ENCODE measurements around the gene SLC34A1. TPM values are rescaled to one million over a fixed set of nuclear protein-coding genes. Genes with fewer than 3 reads are reported as not detected.

Gene SLC34A1
- total RNA-seq, 2 donors from 2014 or later = 0.31 to 0.40 TPM

DNA sequence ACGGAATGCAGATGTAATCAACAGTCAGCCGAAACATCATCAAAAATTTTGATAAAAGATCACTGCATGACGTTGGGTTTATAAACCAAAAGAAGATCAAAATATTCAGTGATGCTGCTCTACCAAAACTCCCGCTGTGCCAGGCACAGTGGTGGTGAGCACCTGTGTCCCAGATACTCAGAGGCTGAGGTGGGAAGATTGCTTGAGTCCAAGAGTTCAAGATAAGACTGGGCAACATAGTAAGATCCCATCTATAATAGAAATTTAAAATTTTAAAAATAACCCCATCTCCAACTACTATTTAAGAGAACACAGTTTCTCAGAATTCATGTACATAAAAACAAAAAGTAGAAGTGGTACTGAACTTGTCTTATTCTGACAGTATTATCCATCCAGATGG lies 36.5 kb upstream of the SLC34A1 start:
- Mint-ChIP-seq H3K36me3 (ENCODE audit: low read depth) (peaks cover 5% of the 10 kb centered on the region), H3K27me3 (no peaks in the 10 kb centered on the region), H3K4me1 (peaks cover 32% of the 10 kb centered on the region), H3K4me3 (no peak overlapping the region), H3K27ac (peak overlapping the region; percentile 67)
- H3K9me3 ChIP-seq (ENCODE audit: control insufficient read depth, low read length, poor library complexity, severe bottlenecking) = no peaks in the 10 kb centered on the region
- no peak for ATAC-seq
- DNase-seq = no peak

DNA sequence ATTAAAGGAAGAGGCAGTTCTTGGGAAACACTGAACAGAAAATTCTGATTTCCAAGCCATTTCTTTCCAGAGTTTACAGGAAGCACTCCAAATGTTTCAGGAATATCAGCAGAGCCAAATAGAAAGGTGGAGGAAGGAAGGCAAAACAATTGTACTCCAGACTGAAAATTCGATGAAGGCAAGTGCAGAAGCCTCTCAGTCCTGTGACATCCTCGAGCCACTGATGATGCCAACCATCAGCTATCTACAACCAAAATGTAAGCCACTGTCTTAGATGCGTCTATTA lies 34.9 kb upstream of the SLC34A1 start:
- ATAC-seq (no peak), DNase-seq (no peak)
- Mint-ChIP-seq H3K4me3 (peak overlapping the region; percentile 98), H3K36me3 (ENCODE audit: low read depth) (peaks cover 5% of the 10 kb centered on the region), H3K27me3 (no peaks in the 10 kb centered on the region), H3K27ac (peak overlapping the region; percentile 88), H3K4me1 (peaks cover 27% of the 10 kb centered on the region)
- no peaks in the 10 kb centered on the region for H3K9me3 ChIP-seq (ENCODE audit: control insufficient read depth, low read length, poor library complexity, severe bottlenecking)

DNA sequence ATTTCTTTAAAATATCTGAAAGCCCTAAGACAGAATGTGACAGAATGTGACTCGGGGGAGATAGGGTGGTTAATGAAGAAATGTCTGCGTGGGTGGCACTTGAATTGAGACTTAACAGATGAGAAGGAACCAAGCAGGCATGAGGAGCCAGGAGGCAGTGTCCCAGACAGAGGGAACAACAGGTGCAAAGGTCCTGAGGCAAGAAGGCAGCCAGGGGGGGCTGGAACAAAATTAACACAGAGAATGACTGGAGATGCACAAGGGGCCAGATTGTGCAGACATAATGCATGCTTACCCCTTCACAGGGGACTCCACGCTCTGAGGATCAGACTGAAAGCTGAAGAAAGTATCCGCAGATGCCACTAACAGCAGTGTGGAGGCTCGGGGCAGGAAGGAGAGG lies 34.5 kb upstream of the SLC34A1 start:
- no peak for DNase-seq
- no peak for ATAC-seq
- peaks cover 30% of the 10 kb centered on the region for H3K4me1 Mint-ChIP-seq

DNA sequence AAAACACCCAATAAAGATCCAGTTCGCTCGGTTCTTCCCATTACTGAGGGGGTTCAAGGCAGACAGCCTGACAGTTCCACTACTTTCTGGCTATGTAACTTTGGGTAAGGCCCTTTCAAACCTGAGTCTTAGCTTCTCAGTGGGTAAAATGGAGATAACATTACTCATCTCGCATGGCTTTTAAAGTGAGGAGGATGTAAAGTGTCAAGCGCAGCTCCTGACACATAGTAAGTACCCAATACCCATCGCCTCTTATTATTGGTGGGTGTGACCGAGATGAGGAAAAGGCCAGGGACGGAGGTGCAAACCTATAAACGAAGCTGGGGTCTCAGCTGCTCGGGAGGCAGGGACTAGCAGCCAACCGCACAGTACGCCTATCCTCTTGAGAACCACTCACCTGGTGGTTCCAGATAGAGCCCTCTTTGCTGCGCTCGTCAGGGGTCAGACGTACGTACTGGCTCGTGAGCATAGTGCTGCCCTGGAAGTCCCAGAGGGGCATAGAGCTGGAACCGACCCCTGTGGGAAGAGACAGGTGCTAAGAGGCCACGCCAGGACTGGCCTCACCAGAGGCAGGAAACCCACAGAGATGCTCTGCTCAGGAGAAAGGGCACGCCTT lies 33.4 kb upstream of the SLC34A1 start:
- no peaks in the 10 kb centered on the region for H3K27me3 Mint-ChIP-seq

More for the DNA sequence above, 34.5 kb upstream of the SLC34A1 start:
- Mint-ChIP-seq H3K27ac (peak overlapping the region; percentile 88), H3K4me3 (peak overlapping the region; percentile 98), H3K36me3 (ENCODE audit: low read depth) (peaks cover 5% of the 10 kb centered on the region), H3K27me3 (no peaks in the 10 kb centered on the region)
- no peaks in the 10 kb centered on the region for H3K9me3 ChIP-seq (ENCODE audit: control insufficient read depth, low read length, poor library complexity, severe bottlenecking)

DNA sequence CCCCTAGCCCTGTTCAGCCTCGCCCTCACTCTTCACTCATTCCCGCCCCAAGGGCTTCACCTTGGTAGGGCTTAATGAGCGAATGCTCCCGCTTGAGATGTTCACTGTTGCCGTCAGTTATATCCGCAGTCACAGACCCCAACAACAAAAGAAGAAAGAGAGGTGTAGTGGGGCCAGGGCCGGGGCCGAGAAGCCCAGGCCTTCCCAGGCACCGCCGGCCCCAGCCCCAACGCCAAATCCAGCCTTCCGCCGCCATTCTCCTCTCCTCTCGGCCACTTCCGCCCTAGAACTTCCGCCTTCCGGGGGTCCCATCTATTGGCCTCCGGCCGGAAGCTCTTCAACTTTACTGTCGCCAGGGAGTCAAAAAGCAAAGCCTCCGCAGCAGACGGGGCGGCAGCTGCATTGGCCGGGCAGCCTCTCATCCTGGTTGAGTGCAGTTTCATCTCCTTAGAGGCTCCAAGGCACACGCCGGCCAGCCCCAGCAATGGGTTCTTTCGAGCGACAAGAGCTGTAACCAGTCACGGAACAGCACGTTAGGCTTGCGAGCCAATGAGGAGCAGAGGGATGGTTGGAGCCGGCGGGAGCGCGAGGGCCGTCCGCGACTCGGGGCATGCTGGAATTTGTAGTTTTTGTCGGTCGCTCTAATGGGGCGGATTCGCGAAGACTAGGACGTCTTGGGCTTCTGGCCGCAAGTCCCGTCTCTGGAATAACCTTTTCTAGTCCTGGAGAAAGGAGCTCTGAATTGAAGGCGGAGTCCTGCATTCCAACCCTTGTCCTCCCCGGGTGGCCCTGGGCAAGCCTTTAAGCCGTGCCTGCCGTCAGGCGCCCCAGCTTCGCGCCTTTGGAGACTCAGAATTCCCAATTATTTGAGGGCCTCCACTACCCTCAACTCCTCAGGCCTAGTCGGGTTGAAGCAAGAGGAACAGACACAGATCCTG lies 32.6 kb upstream of the SLC34A1 start, which contains the start of gene LMAN2:
Gene LMAN2 (minus strand): TSS at position 277 of the 938 bp plus-strand sequence. CDS start 21 bp downstream, at position 256.
- ATAC-seq (peak; percentile 98), DNase-seq (peak; percentile 78 to 84 (median 81))
- H3K36me3 Mint-ChIP-seq (ENCODE audit: low read depth) = peaks cover 5% of the 10 kb centered on the region
- H3K9me3 ChIP-seq (ENCODE audit: control insufficient read depth, low read length, poor library complexity, severe bottlenecking) = no peaks in the 10 kb centered on the region
- peak within 1 kb of the TSS; percentile 98 for H3K4me3 Mint-ChIP-seq
- H3K27ac Mint-ChIP-seq = peak within 1 kb of the TSS; percentile 98
- no peaks in the 10 kb centered on the region for H3K27me3 Mint-ChIP-seq
- H3K4me1 Mint-ChIP-seq = peaks cover 35% of the 10 kb centered on the region

More for the DNA sequence above, 33.4 kb upstream of the SLC34A1 start:
- Mint-ChIP-seq H3K4me1 (peaks cover 35% of the 10 kb centered on the region), H3K36me3 (ENCODE audit: low read depth) (peaks cover 5% of the 10 kb centered on the region), H3K4me3 (peak overlapping the region; percentile 98), H3K27ac (peak overlapping the region; percentile 98)
- ATAC-seq (no peak), DNase-seq (no peak)
- no peaks in the 10 kb centered on the region for H3K9me3 ChIP-seq (ENCODE audit: control insufficient read depth, low read length, poor library complexity, severe bottlenecking)

DNA sequence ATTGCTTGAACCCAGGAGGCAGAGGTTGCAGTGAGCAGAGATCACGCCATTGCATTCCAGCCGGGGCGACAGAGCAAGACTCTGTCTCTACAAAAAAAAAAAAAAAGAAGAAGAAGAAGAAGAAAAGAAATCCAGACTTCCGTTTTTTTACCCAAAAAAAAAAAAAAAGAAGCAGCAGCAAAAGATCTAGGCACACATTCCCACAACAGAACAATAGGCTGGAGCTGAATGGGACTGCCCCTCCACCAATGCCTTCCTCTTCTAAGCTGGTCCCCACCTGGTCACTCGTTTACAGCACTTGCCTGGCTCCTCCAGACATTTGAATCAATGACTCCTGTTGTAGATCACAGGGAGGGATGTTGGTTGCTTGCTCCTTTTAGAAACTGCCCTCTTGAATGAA lies 31.1 kb upstream of the SLC34A1 start:
- DNase-seq = no peak
- Mint-ChIP-seq H3K4me1 (peaks cover 42% of the 10 kb centered on the region), H3K27me3 (no peaks in the 10 kb centered on the region), H3K27ac (no peak overlapping the region), H3K4me3 (peak overlapping the region; percentile 12), H3K36me3 (ENCODE audit: low read depth) (peaks cover 9% of the 10 kb centered on the region)
- H3K9me3 ChIP-seq (ENCODE audit: control insufficient read depth, low read length, poor library complexity, severe bottlenecking) = no peaks in the 10 kb centered on the region
- ATAC-seq = no peak

DNA sequence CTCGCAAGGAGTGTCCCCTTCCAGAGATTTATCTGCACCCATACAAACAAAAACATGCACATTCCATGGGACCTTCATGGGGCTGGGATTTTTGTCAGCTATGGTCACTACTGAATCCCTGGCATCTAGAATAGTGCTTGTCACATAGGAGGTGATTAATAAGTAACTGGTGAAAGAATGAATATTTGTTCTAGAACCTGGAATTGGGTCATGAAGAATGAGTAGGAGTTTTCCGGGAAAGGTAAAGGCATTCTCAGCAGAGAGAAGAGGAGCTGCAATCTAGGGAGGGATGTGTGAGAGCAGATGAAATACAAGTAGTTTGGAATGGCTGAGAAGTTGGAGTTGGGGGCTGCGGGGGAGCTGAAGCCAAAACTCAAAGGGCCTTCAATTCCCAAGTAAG lies 30.0 kb upstream of the SLC34A1 start:
- Mint-ChIP-seq H3K4me3 (no peak overlapping the region), H3K27me3 (no peaks in the 10 kb centered on the region), H3K4me1 (peaks cover 46% of the 10 kb centered on the region), H3K36me3 (ENCODE audit: low read depth) (peaks cover 13% of the 10 kb centered on the region), H3K27ac (no peak overlapping the region)
- DNase-seq = no peak
- ATAC-seq = no peak
- H3K9me3 ChIP-seq (ENCODE audit: control insufficient read depth, low read length, poor library complexity, severe bottlenecking) = no peaks in the 10 kb centered on the region

DNA sequence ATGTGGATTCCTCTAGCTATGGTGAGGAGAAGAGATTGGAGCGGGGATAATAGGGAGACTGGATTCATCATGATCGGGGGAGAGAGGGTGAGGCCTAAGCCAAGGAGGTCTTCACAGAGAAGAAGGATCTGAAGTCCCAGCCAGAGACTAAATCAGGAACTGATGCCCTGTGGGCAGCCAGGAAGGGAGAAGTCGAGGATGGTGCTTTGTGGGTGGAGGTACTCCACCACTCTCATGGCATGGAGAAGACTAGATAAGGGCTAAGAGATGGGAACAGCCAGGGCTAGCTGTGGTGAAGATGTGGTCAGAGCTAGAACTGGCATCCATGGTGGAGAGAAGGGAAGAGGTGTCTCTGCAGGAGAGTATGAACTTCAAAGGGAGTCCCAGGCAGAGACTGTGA lies 29.5 kb upstream of the SLC34A1 start:
- no peak for ATAC-seq
- no peaks in the 10 kb centered on the region for H3K9me3 ChIP-seq (ENCODE audit: control insufficient read depth, low read length, poor library complexity, severe bottlenecking)
- no peak for DNase-seq
- Mint-ChIP-seq H3K36me3 (ENCODE audit: low read depth) (peaks cover 11% of the 10 kb centered on the region), H3K27ac (no peak overlapping the region), H3K27me3 (no peaks in the 10 kb centered on the region), H3K4me1 (peaks cover 45% of the 10 kb centered on the region), H3K4me3 (no peak overlapping the region)

DNA sequence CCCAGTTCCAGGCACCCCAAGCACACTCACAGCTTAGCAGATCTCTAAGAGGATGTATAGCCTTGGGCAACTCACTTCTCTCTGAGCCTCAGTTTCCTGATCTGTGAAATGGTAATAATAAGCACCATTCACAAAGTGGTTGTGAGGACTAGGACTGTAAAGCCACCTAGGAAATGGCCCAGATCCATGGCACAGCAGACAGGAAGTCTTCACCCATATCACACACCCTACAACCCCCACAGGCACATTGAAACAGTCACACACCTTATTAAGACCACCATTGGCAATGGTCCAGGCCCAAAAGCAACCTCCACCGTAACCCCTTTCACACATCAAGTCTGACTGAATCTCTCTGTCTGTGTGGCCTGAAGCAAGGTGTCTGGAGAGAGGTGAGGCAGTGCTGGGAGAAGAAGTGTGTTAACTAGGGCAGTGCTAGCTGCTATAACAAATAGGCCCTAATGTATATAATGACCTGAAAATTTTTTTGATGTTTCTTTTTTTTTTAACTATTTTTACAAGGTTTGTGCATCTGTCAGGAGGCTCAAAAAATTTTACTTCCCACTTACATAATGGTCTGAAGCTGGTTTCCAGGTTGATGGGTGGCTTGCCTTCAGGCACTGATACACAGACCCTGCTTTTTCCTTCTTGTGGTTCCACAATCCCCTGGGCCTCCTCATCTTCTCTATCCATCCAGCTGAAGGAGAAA lies 28.9 kb upstream of the SLC34A1 start:
- no peaks in the 10 kb centered on the region for H3K9me3 ChIP-seq (ENCODE audit: control insufficient read depth, low read length, poor library complexity, severe bottlenecking)
- no peak overlapping the region for H3K4me3 Mint-ChIP-seq
- H3K27me3 Mint-ChIP-seq = no peaks in the 10 kb centered on the region
- H3K36me3 Mint-ChIP-seq (ENCODE audit: low read depth) = peaks cover 8% of the 10 kb centered on the region
- ATAC-seq (no peak), DNase-seq (no peak)
- peaks cover 46% of the 10 kb centered on the region for H3K4me1 Mint-ChIP-seq
- peak overlapping the region; percentile 95 for H3K27ac Mint-ChIP-seq

DNA sequence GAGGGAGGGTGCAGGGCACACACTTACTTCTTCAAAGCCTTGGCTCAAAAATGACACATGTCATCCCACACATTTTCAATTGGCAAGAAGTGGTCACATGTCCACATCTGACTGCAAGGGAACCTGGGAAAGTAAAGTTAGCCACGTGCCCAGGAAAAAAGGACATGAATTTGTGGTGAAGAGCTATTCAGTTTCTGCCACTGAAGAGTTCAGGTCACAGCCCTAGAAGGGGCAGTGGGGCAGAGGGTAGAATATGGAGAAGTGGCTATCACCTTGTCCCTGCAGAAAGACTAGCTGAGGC lies 28.4 kb upstream of the SLC34A1 start:
- Mint-ChIP-seq H3K4me3 (peak overlapping the region; percentile 39), H3K36me3 (ENCODE audit: low read depth) (peaks cover 8% of the 10 kb centered on the region)
- ATAC-seq = no peak

DNA sequence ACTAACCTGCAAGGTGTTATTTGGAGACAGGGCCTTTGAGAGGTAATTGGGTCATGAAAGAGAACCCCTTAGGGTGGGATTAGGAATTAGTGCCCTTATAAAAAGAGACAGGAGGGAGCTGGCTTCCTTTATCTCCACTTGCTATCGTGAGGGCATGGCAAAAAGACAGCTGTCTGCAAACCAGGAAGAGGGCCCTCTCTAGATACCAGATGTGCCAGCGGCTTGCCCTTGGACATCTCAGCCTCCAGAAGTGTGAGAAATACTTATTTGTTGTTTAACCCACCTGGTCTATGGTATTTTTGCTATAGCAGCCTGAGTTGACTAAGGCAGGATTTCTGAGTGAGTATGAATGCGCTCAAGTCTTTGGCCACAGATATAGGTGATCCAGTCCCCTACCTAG lies 27.5 kb upstream of the SLC34A1 start:
- no peak for DNase-seq
- no peak for ATAC-seq
- Mint-ChIP-seq H3K4me3 (peak overlapping the region; percentile 96), H3K27ac (peak overlapping the region; percentile 95), H3K4me1 (peaks cover 46% of the 10 kb centered on the region), H3K36me3 (ENCODE audit: low read depth) (peaks cover 8% of the 10 kb centered on the region), H3K27me3 (no peaks in the 10 kb centered on the region)
- no peaks in the 10 kb centered on the region for H3K9me3 ChIP-seq (ENCODE audit: control insufficient read depth, low read length, poor library complexity, severe bottlenecking)

More for the DNA sequence above, 28.4 kb upstream of the SLC34A1 start:
- Mint-ChIP-seq H3K4me1 (peaks cover 46% of the 10 kb centered on the region), H3K27me3 (no peaks in the 10 kb centered on the region), H3K27ac (peak overlapping the region; percentile 95)
- no peak for DNase-seq
- H3K9me3 ChIP-seq (ENCODE audit: control insufficient read depth, low read length, poor library complexity, severe bottlenecking) = no peaks in the 10 kb centered on the region

DNA sequence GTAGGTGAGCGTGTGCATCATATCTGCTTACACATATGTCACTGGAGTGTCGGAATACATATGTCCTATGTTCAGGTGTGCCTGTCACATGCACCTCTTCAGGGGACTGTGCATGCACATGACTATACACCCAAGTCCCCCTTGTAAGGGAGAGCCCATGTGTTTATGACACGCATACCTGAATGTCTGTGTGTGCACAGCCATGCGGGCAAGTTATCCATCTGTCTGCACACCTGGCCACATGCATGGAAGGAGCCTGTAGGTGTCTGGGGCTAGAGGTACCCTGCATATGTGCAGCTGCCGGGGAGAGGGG lies 27.1 kb upstream of the SLC34A1 start:
- peak overlapping the region; percentile 95 for H3K27ac Mint-ChIP-seq
- peaks cover 46% of the 10 kb centered on the region for H3K4me1 Mint-ChIP-seq
- ATAC-seq (peak; percentile 8), DNase-seq (no peak)
- H3K27me3 Mint-ChIP-seq = no peaks in the 10 kb centered on the region
- peaks cover 8% of the 10 kb centered on the region for H3K36me3 Mint-ChIP-seq (ENCODE audit: low read depth)
- no peaks in the 10 kb centered on the region for H3K9me3 ChIP-seq (ENCODE audit: control insufficient read depth, low read length, poor library complexity, severe bottlenecking)
- H3K4me3 Mint-ChIP-seq = peak overlapping the region; percentile 96

Data from T-helper 17 cell (primary cell).